Fibroblast of the aortic adventitia (primary cell): Measurements from ENCODE around the gene TMEM271. TPM values are rescaled to one million over a fixed set of nuclear protein-coding genes. Genes with fewer than 3 reads are reported as not detected.

Experiments
- DNase-seq: peaks from one replicate; pipeline ENCODE4 v3.0.0-alpha.2; 2010; ENCODE audit warnings: low read depth
- H3K4me3 ChIP-seq: 2 replicates; pipeline ENCODE4 v1.5.1; 2011; ENCODE audit warnings: low read depth, mild to moderate bottlenecking, control low read depth, low read length, moderate library complexity
- total RNA-seq: library from RNA; depleted of rRNA; stranded (reverse); fragments of >200 nt; gene quantifications from 2 replicates; pipeline ENCODE4 v1.2.3, GENCODE V29; 2012; ENCODE audit warnings: low replicate concordance
- TF ChIP-seq, protein P1 (sequence below): IDR thresholded peaks from 2 replicates; pipeline ENCODE4 v1.5.1; 2011; ENCODE audit warnings: mild to moderate bottlenecking, low read length, control low read depth, inconsistent platforms; ENCODE audit not compliant: insufficient read depth

TMEM271 gene
- total RNA-seq, 1 donor, result not detected

DNA sequence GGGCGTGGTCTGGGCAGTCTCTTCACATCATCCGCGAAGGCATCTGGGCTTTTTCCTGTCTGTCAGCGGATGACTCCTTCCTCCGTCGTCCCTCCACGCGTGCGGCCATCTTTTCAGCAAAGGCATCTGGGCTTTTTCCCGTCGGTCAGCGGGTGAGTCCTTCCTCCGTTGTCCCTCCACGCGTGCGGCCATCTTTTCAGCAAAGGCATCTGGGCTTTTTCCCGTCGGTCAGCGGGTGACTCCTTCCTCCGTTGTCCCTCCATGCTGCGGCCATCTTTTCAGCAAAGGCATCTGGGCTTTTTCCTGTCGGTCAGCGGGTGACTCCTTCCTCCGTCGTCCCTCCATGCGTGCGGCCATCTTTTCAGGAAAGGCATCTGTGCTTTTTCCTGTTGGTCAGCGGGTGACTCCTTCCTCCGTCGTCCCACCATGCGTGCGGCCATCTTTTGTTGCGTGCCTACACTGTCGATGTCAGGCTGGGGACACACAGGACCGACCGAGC is 12.3 kb upstream of the TMEM271 start:
- DNase-seq, result no peak
- no peak overlapping the region for H3K4me3 ChIP-seq

DNA sequence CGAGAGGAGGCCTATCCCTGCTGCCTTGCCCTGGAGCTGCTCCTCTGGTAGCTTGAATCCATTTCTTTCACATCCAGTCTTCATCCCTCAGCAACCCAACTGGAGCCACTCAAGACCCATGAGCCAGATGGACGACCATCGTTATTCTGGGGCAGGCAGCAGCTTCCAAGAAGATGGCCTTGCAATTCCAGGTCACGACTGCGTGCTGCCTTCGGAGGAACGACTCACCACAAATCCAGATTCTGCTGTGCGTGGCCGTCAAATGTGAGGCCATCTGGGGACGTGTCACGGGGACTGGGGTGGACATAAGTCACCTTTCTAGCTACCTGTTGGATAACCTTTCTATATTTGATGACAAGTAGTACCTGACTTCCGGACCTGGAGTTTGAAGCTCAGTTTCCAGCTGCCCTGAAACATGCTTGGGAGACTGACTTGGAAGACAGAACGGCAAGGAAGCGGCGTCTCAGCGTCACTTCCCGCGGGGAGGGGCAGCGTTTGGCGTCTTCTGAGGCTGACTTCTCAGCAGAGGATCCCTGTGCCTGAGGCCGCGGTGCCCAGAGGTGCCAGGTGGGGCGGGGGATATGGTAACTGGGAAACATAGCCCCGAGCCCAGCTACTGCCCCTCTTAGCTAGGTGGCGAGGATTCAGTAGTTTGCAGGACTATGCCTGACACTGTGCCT is 11.7 kb upstream of the TMEM271 start:
- no peak for DNase-seq
- H3K4me3 ChIP-seq, result no peak overlapping the region
- TF ChIP-seq, protein P1, sequence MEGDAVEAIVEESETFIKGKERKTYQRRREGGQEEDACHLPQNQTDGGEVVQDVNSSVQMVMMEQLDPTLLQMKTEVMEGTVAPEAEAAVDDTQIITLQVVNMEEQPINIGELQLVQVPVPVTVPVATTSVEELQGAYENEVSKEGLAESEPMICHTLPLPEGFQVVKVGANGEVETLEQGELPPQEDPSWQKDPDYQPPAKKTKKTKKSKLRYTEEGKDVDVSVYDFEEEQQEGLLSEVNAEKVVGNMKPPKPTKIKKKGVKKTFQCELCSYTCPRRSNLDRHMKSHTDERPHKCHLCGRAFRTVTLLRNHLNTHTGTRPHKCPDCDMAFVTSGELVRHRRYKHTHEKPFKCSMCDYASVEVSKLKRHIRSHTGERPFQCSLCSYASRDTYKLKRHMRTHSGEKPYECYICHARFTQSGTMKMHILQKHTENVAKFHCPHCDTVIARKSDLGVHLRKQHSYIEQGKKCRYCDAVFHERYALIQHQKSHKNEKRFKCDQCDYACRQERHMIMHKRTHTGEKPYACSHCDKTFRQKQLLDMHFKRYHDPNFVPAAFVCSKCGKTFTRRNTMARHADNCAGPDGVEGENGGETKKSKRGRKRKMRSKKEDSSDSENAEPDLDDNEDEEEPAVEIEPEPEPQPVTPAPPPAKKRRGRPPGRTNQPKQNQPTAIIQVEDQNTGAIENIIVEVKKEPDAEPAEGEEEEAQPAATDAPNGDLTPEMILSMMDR, result no peak

More for the DNA sequence above, 12.3 kb upstream of the TMEM271 start:
- TF ChIP-seq, protein P1, result no peak

DNA sequence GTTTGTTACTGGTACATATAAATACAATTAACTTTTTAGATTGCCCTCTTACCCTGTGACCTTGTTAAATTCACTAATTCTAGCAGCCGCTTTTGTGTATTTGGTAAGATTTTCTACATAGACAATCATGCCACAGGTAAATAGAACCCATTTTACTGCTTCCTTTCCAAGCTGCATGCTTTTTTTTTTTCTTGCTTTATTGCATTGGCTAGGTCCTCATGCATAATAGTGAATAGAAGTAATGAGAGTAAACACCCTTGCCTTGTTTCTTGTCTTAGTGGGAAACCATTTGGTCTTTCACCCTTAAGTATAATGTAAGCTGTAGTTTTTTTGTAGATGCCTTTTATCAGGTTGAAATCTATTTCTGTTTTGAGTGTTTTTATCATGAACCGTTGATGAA is 7.7 kb upstream of the TMEM271 start:
- H3K4me3 ChIP-seq, result no peak overlapping the region
- TF ChIP-seq, protein P1, result no peak
- DNase-seq, result no peak

- no peak for DNase-seq
- no peak overlapping the region for H3K4me3 ChIP-seq
- TF ChIP-seq, protein P1, result no peak
These were observed 5.8 kb upstream of the TMEM271 start for GRCh38 chr4:581753-582361.

DNA sequence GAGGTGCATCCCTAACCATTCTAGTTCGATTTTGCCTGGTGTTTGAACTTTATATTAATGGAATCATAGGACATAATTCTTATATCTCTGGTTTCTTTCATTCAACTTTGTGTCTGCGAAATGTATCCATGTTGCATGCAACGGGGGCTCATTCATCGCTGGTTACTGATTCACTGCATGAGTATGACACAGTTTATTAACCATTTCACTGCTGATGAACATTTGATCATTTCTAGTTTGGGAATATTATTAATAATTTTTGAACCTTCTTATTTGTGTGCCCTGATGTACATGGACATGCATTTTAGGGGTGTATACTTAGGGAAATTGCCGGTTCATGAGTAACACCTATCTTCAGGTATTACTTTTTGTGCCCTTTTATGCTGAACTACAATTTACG is 5.1 kb upstream of the TMEM271 start:
- TF ChIP-seq, protein P1, result no peak
- no peak for DNase-seq
- H3K4me3 ChIP-seq, result no peak overlapping the region

DNA sequence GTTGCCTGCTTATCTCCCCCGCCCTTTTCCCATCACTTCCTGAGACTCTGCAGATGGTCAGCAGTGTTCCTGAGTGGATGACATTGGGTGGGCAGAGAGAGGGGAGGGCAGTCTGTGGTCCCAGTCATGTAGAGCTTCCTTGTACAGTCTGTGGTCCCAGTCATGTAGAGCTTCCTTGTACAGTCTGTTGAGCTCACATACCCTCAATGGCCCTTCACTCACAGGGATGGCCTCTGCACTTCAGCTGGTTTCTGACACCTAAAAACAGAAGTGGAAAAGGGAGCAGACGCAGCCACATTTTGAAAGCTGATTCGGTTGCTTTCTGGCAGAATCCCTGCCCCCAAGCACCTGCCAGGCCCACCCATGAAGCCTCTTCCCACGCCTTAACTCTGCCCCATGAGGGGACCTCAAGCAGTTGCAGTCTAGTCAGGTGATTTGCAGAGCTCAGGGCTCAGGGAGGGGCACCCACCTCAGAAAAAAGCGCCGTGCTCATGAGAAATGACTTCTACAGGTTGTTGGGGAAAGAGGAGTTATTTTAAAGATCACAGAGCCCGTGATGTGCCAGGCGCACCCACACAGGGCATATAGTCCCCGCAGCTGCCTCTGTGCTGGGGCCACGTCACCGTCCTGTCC is 3.6 kb upstream of the TMEM271 start:
- no peak for DNase-seq
- H3K4me3 ChIP-seq, result no peak overlapping the region
- TF ChIP-seq, protein P1, result no peak
